ENCODE results near the gene PKNOX2.

DNA sequence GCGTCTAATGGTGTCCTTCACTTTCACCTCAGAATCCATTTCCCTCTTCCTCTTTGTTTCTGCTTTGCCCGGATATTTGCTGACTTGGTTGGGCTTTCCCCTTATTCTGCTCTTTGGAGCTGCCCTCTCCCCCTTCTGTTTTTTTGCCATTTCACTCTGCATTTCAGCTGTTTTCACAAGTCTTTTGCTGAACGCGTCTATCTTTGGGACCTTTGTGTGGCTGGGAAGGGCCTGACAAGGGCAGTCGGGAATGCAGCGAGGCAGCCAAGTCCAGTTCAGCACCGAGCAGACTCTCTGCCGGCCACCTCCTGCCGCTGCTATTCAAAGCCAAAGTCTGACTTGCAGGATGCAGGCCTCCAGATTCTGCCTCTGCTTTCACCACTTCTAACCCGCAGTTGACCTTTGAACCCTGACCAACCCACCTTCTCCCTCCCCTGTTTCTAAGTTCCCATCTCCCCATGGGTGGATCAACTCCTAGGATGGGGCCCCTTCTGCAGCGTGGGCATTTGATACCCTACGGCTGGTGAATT is 293.3 kb downstream of the PKNOX2 start:
- no peak for TF ChIP-seq POLR2AphosphoS5 (IDR thresholded peaks at IDR 0.05; ENCODE audit: insufficient read depth in 1 of 2, low read depth in 1 of 2)
- no peak for TF ChIP-seq CTCF (IDR thresholded peaks at IDR 0.05)

Data from vagina (tissue), 2 donors.